ENCODE results near the gene DOK7. TPM values are rescaled to one million over a fixed set of nuclear protein-coding genes. Genes with fewer than 3 reads are reported as not detected.
A peak's percentile ranks its signal among the peaks of the same experiment; 100 is the strongest.

The DOK7 gene
- total and polyA plus RNA-seq, 5 experiments from 2014 or later, result 0.49 TPM; not detected in 4

GRCh38 chr4:3517731-3518510 is 54.8 kb downstream of the DOK7 start:
- no peaks in the 10 kb centered on the region for H3K9me3 Mint-ChIP-seq
- peaks cover 0 to 5% (median 0%) of the 10 kb centered on the region in 4 donors for H3K4me1 Mint-ChIP-seq
- peaks cover 0 to 75% (median 14%) of the 10 kb centered on the region in 3 donors for H3K36me3 Mint-ChIP-seq
- POLR2A ChIA-PET, result no interaction called here
- no peak for ATAC-seq
- peak overlapping the region in 1 of 10 donors; percentile 49 for H3K27ac Mint-ChIP-seq
- peak in 1 of 10 donors; percentile 2 for DNase-seq
- no peak overlapping the region for H3K4me3 Mint-ChIP-seq
- H3K27me3 Mint-ChIP-seq, result no peaks in the 10 kb centered on the region

DNA sequence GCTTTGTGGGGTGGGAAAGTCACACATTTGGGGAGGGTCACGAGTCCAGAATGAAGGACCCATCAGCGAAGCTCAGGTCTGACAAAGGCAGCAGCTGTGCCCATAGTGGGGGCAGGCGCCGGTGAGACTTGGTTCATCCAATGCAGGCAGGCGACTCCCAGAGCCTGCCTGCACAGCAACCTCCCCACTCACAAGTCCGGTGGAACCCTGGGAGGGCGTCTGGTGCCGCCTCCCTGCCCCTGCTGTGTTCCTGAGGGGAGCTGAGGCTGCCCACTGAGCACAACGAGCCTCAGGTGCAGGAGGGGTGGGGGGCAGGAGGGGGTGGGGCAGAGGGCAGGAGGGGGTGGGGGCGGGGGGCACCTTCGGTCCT is 55.4 kb downstream of the DOK7 start:
- Mint-ChIP-seq H3K27ac (no peak overlapping the region), H3K36me3 (peaks cover 0 to 76% (median 11%) of the 10 kb centered on the region in 3 donors), H3K4me3 (no peak overlapping the region), H3K9me3 (no peaks in the 10 kb centered on the region), H3K4me1 (peaks cover 0 to 4% (median 0%) of the 10 kb centered on the region in 4 donors), H3K27me3 (no peaks in the 10 kb centered on the region)
- POLR2A ChIA-PET, result no interaction called here
- ATAC-seq, result no peak
- peak in 1 of 10 donors; percentile 1 for DNase-seq

DNA sequence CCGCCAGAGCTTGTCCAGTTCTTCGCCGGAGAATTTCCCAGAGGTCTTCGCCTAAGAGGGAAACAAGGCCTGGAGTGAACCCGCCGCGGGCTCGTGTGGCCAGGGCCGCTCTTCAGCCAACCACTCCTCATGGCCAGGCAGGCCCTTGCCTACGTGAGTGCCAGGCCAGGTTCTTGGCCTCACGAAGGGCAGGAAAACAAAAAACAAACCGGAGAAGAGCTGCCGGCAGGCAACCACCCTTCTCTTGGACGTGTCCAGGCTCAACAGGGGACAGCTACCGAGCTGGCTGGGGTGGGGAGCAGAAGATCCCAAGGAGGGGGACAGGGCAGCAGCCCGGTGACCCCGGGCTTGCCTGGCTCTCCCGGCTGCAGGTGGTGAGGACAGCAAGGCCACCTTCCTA is 55.8 kb downstream of the DOK7 start:
- POLR2A ChIA-PET, result no interaction called here
- Mint-ChIP-seq H3K27ac (peak overlapping the region in 1 of 10 donors; percentile 29), H3K36me3 (peaks cover 0 to 74% (median 8%) of the 10 kb centered on the region in 3 donors), H3K27me3 (no peaks in the 10 kb centered on the region), H3K4me1 (peaks cover 0 to 4% (median 0%) of the 10 kb centered on the region in 4 donors), H3K4me3 (no peak overlapping the region), H3K9me3 (no peaks in the 10 kb centered on the region)
- DNase-seq, result no peak
- ATAC-seq, result no peak

- POLR2A ChIA-PET, result no interaction called here
- Mint-ChIP-seq H3K27me3 (no peaks in the 10 kb centered on the region), H3K27ac (peak overlapping the region in 1 of 10 donors; percentile 56), H3K36me3 (peaks cover 0 to 75% (median 6%) of the 10 kb centered on the region in 3 donors), H3K9me3 (no peaks in the 10 kb centered on the region), H3K4me1 (peaks cover 0 to 4% (median 0%) of the 10 kb centered on the region in 4 donors), H3K4me3 (no peak overlapping the region)
- no peak for DNase-seq
- ATAC-seq, result no peak
These were observed 56.6 kb downstream of the DOK7 start for GRCh38 chr4:3519468-3520264.

DNA sequence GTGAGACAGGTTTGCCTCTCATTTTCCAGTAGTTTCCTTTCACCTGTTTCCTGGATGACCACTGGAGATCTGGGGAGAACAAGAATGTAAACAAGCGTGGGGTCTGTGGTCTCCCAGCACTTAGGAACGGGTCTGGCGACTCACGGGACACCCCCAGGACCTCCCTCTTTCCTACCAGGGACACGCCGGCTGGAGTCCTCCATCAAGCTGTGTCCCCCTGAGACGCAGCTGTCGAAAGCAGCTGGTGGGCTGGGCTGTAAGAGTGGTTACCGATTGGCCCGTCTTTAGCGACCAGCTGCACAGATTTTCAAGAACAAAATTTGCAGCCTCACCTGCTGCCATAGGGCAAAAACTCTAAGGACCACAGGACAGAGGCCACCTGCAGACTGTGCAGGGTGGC is 57.2 kb downstream of the DOK7 start:
- ATAC-seq, result no peak
- no peak for DNase-seq
- Mint-ChIP-seq H3K36me3 (peaks cover 0 to 77% (median 6%) of the 10 kb centered on the region in 3 donors), H3K27ac (no peak overlapping the region), H3K27me3 (no peaks in the 10 kb centered on the region), H3K4me1 (peaks cover 0 to 6% (median 2%) of the 10 kb centered on the region in 4 donors), H3K4me3 (no peak overlapping the region), H3K9me3 (no peaks in the 10 kb centered on the region)
- POLR2A ChIA-PET, result no interaction called here

DNA sequence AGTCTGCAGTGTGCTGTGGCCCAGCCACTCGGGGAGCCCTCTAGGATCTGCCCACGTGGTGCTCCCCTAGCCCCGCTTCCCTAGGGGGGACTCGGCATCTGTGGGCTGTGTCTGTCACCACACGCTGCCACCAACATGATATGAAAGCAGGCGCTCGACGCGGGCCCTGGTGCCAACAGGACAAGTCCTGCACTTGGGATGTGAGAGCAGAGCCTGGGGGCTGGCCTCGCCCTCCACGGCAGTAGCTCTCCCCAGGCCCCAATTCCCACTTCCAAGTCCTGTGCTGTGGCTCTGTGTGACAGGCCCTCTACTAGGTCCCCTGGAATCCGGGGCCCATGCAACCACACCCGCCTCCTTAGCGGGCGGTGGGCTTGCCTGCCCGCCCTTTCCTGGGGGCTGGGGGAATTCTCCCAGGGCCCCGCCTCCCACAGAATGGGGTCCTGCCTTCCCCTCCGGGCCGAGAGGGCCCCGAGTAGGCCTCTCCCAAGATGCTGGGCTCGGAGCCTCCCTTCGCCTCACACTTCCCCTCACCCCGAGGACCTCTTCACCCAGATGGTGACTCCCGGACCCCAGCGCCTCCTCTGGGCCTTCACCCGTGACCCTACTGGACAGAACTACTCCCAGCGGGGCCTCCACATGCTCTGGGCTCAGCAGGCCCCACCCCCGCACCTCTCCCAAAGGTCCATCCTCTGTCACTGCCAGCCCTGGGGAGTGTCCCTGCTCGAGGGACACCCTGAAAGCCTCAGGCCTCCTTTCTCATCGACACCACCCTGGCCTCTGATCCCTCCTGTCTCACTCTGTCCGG is 57.9 kb downstream of the DOK7 start:
- ATAC-seq, result no peak
- Mint-ChIP-seq H3K36me3 (peaks cover 0 to 75% (median 6%) of the 10 kb centered on the region in 3 donors), H3K27me3 (no peaks in the 10 kb centered on the region), H3K4me3 (no peak overlapping the region), H3K4me1 (peaks cover 0 to 4% (median 1%) of the 10 kb centered on the region in 4 donors), H3K27ac (peak overlapping the region in 1 of 10 donors; percentile 43), H3K9me3 (no peaks in the 10 kb centered on the region)
- no peak for DNase-seq
- POLR2A ChIA-PET, result no interaction called here

DNA sequence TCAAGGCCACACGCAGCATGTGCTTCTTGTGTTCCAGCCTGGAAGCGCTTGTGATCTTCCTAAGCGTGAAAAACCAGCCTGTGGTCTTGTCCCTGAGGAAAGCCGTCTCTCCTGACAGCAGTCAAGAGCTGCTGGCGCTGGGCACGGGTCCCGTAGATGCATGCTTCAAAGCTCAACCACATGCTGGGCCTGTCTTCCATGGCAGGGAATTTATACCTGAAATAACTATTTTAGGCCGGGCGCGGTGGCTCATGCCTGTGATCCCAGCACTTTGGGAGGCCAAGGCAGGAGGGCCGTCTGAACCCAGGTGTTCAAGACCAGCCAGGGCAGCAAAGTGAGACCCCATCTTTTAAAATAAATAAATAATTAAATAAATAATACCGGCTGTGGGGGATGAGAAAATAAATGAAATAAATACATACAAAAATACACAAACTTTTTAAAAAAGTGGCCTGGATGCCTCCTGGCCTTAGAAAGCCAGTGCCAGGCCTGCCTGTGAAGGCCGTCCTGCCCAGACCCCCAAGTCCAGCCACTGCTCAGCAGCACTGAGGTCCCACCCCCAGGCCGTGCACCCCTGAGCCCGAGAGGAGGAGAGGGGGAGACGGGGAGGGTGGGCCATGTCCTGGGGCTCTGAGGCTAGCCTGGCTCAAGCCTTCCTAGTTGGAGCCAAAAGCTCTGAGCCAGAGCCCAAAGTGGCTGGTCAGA is 58.7 kb downstream of the DOK7 start:
- no peaks in the 10 kb centered on the region for H3K9me3 Mint-ChIP-seq
- DNase-seq (no peak), ATAC-seq (no peak)
- no peak overlapping the region for H3K4me3 Mint-ChIP-seq
- H3K27ac Mint-ChIP-seq, result peak overlapping the region in 1 of 10 donors; percentile 43
- POLR2A ChIA-PET, result no interaction called here
- H3K27me3 Mint-ChIP-seq, result no peaks in the 10 kb centered on the region
- H3K4me1 Mint-ChIP-seq, result peaks cover 0 to 8% (median 4%) of the 10 kb centered on the region in 4 donors
- H3K36me3 Mint-ChIP-seq, result peaks cover 0 to 75% (median 6%) of the 10 kb centered on the region in 3 donors

DNA sequence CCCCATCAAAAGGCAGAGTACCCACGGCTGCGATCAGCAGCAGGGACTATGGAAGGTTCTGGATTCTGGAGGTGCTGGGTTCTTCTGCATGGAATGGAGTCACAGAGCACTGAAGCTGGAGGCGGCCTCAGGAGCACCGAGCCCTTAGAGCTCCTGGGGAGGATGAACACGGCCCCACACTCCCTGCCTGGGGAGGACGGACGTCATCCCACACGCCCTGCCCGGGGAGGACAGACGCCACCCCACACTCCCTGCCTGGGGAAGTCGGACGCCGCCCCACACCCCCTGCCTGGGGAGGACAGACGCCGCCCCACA is 59.2 kb downstream of the DOK7 start:
- H3K9me3 Mint-ChIP-seq, result no peaks in the 10 kb centered on the region
- H3K27me3 Mint-ChIP-seq, result no peaks in the 10 kb centered on the region
- no peak for DNase-seq
- H3K36me3 Mint-ChIP-seq, result peaks cover 0 to 73% (median 6%) of the 10 kb centered on the region in 3 donors
- no peak overlapping the region for H3K4me3 Mint-ChIP-seq
- ATAC-seq, result no peak
- POLR2A ChIA-PET, result no interaction called here
- no peak overlapping the region for H3K27ac Mint-ChIP-seq
- H3K4me1 Mint-ChIP-seq, result peaks cover 2 to 13% (median 4%) of the 10 kb centered on the region in 4 donors

- Mint-ChIP-seq H3K9me3 (no peaks in the 10 kb centered on the region), H3K36me3 (peaks cover 0 to 69% (median 6%) of the 10 kb centered on the region in 3 donors), H3K27me3 (no peaks in the 10 kb centered on the region), H3K4me3 (no peak overlapping the region), H3K27ac (no peak overlapping the region), H3K4me1 (peaks cover 3 to 17% (median 5%) of the 10 kb centered on the region in 4 donors)
- ATAC-seq (no peak), DNase-seq (no peak)
- POLR2A ChIA-PET, result no interaction called here
These were observed 59.5 kb downstream of the DOK7 start for GRCh38 chr4:3522651-3523050.

DNA sequence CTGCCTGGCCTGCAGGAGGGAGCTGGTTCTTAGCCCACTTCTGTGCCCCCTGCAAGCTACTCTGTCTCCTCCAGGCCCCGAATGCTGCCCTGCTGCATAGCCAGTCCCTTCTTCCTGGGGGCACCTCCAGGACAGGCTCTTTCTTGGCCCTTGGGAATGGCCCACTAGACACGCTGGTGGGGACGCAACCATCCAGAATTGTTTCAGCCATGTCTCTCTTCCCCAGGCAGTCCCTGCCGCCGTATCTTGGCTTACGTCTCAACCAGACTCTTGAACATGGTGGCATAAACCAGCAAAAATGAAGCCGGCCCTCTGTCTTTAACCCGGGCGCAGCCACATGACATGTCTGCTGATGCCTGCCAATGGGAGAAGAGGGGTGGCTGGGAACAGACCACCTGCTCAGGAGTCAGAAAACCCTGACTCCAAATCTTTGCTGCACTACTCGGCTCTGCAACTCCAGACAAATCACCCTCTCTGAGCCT is 60.1 kb downstream of the DOK7 start:
- Mint-ChIP-seq H3K9me3 (no peaks in the 10 kb centered on the region), H3K27me3 (no peaks in the 10 kb centered on the region), H3K4me1 (peaks cover 5 to 22% (median 9%) of the 10 kb centered on the region in 4 donors), H3K36me3 (peaks cover 0 to 67% (median 6%) of the 10 kb centered on the region in 3 donors), H3K4me3 (no peak overlapping the region), H3K27ac (peak overlapping the region in 1 of 10 donors; percentile 29)
- POLR2A ChIA-PET, result no interaction called here
- DNase-seq (no peak), ATAC-seq (no peak)

- POLR2A ChIA-PET, result no interaction called here
- H3K4me3 Mint-ChIP-seq, result no peak overlapping the region
- ATAC-seq (no peak), DNase-seq (no peak)
- H3K27me3 Mint-ChIP-seq, result no peaks in the 10 kb centered on the region
- H3K4me1 Mint-ChIP-seq, result peaks cover 5 to 27% (median 11%) of the 10 kb centered on the region in 4 donors
- peaks cover 0 to 66% (median 8%) of the 10 kb centered on the region in 3 donors for H3K36me3 Mint-ChIP-seq
- H3K27ac Mint-ChIP-seq, result no peak overlapping the region
- no peaks in the 10 kb centered on the region for H3K9me3 Mint-ChIP-seq
These were observed 60.6 kb downstream of the DOK7 start for GRCh38 chr4:3523628-3524221.

GRCh38 chr4:3524349-3524748 is 61.2 kb downstream of the DOK7 start:
- no peaks in the 10 kb centered on the region for H3K27me3 Mint-ChIP-seq
- H3K9me3 Mint-ChIP-seq, result no peaks in the 10 kb centered on the region
- no peak for ATAC-seq
- no peak overlapping the region for H3K4me3 Mint-ChIP-seq
- peaks cover 5 to 33% (median 12%) of the 10 kb centered on the region in 4 donors for H3K4me1 Mint-ChIP-seq
- no peak overlapping the region for H3K27ac Mint-ChIP-seq
- peaks cover 0 to 62% (median 5%) of the 10 kb centered on the region in 3 donors for H3K36me3 Mint-ChIP-seq
- POLR2A ChIA-PET, result no interaction called here
- no peak for DNase-seq

Measured in naive thymus-derived CD8-positive, alpha-beta T cell (primary cell).